Measurements from ENCODE around the gene KCNK2.
A peak's percentile ranks its signal among the peaks of the same experiment; 100 is the strongest.
"Not testable (repeated sequence)": the region's sequence is repeated elsewhere in the genome, so short reads cannot be mapped to it uniquely, and the experiment has no call there.

Gene KCNK2

GRCh38 chr1:215160351-215160750, 77.8 kb downstream of the KCNK2 start:
- DNase-seq = peak; percentile 41

GRCh38 chr1:215163144-215163543, 80.6 kb downstream of the KCNK2 start:
- DNase-seq = not testable (repeated sequence)

GRCh38 chr1:215166886-215167285, 84.3 kb downstream of the KCNK2 start:
- no peak for DNase-seq

- no peak for DNase-seq
Observed at GRCh38 chr1:215181518-215181917, 99.0 kb downstream of the KCNK2 start.

GRCh38 chr1:215185067-215185620, 102.6 kb downstream of the KCNK2 start:
- no peak for DNase-seq

GRCh38 chr1:215188302-215188950, 105.9 kb downstream of the KCNK2 start:
- peak; percentile 4 for DNase-seq

GRCh38 chr1:215192306-215192705, 109.8 kb downstream of the KCNK2 start:
- DNase-seq = peak; percentile 53

- DNase-seq = no peak
Observed at GRCh38 chr1:215198021-215198420, 115.5 kb downstream of the KCNK2 start.

- no peak for DNase-seq
Observed at GRCh38 chr1:215200121-215200520, 117.6 kb downstream of the KCNK2 start.

- DNase-seq = no peak
Observed at GRCh38 chr1:215201283-215201682, 118.7 kb downstream of the KCNK2 start.

GRCh38 chr1:215202868-215203267, 120.3 kb downstream of the KCNK2 start:
- DNase-seq = no peak

- DNase-seq = no peak
Observed at GRCh38 chr1:215210167-215210566, 127.6 kb downstream of the KCNK2 start.

GRCh38 chr1:215215846-215216245, 133.3 kb downstream of the KCNK2 start:
- no peak for DNase-seq

- DNase-seq = no peak
Observed at GRCh38 chr1:215219372-215219771, 136.8 kb downstream of the KCNK2 start.

- no peak for DNase-seq
Observed at GRCh38 chr1:215220346-215220745, 137.8 kb downstream of the KCNK2 start.

GRCh38 chr1:215226757-215227156, 144.2 kb downstream of the KCNK2 start:
- DNase-seq = peak; percentile 12

GRCh38 chr1:215228193-215228592, 145.7 kb downstream of the KCNK2 start:
- DNase-seq = no peak

- DNase-seq = no peak
Observed at GRCh38 chr1:215241451-215241850, 158.9 kb downstream of the KCNK2 start.

GRCh38 chr1:215243345-215244054, 161.0 kb downstream of the KCNK2 start:
- DNase-seq = no peak

GRCh38 chr1:215250913-215251312, 168.4 kb downstream of the KCNK2 start:
- no peak for DNase-seq

GRCh38 chr1:215251428-215251827, 168.9 kb downstream of the KCNK2 start:
- no peak for DNase-seq

GRCh38 chr1:215252164-215252563, 169.6 kb downstream of the KCNK2 start:
- DNase-seq = no peak

- DNase-seq = no peak
Observed at GRCh38 chr1:215256936-215257679, 174.6 kb downstream of the KCNK2 start.

- DNase-seq = no peak
Observed at GRCh38 chr1:215260711-215261110, 178.2 kb downstream of the KCNK2 start.

All from EL (cell line).